Neural cell (in vitro differentiated cells): ENCODE measurements around the gene ASPDH.

Experiments used
- CTCF ChIP-seq: fragments of 450-650 bp; IDR thresholded peaks from 2 replicates; pipeline ENCODE4 v1.5.1; 2014; ENCODE audit warnings: antibody characterized with exemption, mild to moderate bottlenecking, moderate library complexity; ENCODE audit not compliant: poor library complexity, severe bottlenecking
- EP300 ChIP-seq: fragments of 450-650 bp; conservative IDR thresholded peaks from 2 replicates; pipeline ENCODE4 v1.6.1; 2014; ENCODE audit warnings: antibody characterized with exemption, mild to moderate bottlenecking, moderate library complexity; ENCODE audit not compliant: poor library complexity, severe bottlenecking
- EZH2 ChIP-seq: fragments of 200-600, 300-800 bp; shearing (Covaris generic), sonication (generic); IDR thresholded peaks from 2 replicates; pipeline ENCODE4 v1.6.1; 2014; ENCODE audit warnings: antibody characterized with exemption, low read length, borderline replicate concordance, mild to moderate bottlenecking; ENCODE audit not compliant: insufficient read depth, poor library complexity, severe bottlenecking
- MXI1 ChIP-seq: fragments of 450-650 bp; conservative IDR thresholded peaks from 2 replicates; pipeline ENCODE4 v1.6.1; 2014; ENCODE audit warnings: antibody characterized with exemption, mild to moderate bottlenecking; ENCODE audit not compliant: poor library complexity, severe bottlenecking
- POLR2AphosphoS5 ChIP-seq: IDR thresholded peaks from 2 replicates; pipeline ENCODE4 v1.6.1; 2012
- SMC3 ChIP-seq: fragments of 450-650 bp; conservative IDR thresholded peaks from 2 replicates; pipeline ENCODE4 v1.6.1; 2014; ENCODE audit warnings: antibody characterized with exemption, mild to moderate bottlenecking, moderate library complexity; ENCODE audit not compliant: poor library complexity

- TF ChIP-seq EZH2 (no peak), EP300 (no peak), CTCF (no peak), POLR2AphosphoS5 (peak; percentile 10), MXI1 (no peak), SMC3 (no peak)
Measured at GRCh38 chr19:50512999-50513745, 541 bp downstream of the ASPDH start.
